GM21515 (cell line): ENCODE results near the gene FGF19.

Source experiments
- ATAC-seq: cut with Tn5 transposase; IDR thresholded peaks from one replicate; pipeline ENCODE4 v1.9.1; 2021; ENCODE audit not compliant: unreplicated experiment

FGF19 gene

DNA sequence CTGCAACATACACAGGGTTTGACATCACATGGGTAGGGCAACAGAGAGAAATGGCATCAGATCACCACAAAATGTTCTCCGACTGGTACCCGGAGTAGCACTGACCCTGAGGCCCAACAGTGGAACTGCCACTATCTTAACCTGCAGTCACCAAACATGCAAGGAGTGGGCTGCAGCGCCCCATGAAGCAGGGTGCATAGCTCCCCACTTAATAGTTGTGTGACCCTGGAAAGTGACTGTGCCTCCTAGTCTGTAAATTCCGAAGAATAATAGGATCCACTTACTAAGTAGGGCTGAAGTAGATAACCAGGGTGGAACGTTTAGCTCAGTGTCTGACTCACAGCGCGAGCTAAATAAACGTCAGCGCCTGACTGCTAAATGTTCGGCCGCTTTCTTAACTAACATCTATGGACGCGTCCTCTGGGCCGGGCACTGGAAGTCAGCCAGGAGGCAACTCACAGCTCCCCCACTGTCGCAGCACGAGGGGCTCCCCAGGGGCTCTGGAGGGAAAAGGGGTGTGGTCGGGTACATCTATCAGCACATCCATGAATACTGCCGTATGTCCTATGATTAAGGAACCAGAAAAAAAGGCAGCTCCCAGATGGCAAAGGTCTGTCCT, 29.4 kb downstream of the FGF19 start:
- ATAC-seq, result no peak

DNA sequence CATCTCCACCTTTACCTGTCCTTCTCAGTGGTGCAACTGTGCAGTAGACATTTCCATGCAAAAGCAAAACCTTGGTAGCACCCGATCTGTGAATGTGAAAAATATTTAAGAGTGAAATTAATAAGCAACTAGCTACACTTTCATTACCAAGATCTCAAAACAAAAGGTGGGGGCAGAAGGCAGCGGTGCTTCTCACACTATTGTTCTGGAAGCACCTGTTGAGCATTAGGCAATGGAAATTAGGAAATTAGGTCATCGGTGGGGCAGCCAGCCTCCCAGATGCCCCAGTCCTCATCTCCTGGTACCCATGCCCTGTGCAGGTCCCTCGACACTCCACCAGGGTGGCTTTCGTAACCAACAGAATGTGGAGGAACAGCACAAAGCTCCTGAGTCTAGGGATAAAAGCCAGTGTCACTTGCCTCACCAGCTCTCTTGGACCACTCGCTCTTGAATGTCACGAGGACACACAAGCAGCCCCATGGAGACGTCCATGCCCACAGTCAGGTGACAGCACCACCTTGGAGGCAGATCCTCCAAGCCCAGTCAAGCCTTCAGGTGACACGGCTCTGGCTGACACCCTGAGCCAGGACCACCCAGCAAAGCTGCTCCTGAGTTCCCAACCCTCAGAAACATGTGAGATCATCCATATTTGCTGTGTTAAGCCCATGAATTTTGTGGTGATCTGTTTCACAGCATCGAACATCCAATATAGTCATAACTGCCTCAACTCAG, 31.9 kb downstream of the FGF19 start:
- no peak for ATAC-seq

DNA sequence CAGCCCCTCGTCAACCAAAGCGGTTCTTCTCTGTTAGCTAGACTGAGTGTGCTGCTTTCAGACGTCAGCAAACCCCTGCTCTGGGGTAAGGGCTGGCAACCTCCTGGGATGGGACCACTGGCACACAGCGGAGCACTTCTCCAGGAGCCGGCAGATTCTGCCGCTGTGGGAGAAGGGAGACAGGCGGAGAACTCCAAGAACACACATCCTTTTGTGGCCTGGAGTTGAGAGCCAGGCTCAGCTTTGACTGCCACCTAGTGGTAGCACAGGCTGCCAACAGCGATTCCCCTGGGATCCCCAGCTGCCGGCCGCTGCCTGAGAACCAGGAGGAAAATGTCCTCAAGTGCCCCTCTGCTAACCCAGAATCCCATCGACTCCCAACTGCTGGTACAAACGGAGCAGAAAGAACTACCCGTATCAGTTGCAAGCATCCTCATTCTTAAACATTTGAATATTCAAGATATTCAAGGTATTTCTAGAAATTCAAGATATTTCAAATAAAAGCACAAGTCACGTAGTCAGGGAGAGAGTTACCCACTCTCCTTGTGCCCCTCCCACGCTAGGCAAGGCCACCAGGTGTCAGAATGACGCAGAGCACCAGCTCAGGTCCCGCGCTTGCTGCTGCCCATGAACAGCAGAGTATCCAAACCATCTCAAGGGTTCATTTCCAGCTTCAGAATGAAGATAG, 33.5 kb downstream of the FGF19 start:
- no peak for ATAC-seq

DNA sequence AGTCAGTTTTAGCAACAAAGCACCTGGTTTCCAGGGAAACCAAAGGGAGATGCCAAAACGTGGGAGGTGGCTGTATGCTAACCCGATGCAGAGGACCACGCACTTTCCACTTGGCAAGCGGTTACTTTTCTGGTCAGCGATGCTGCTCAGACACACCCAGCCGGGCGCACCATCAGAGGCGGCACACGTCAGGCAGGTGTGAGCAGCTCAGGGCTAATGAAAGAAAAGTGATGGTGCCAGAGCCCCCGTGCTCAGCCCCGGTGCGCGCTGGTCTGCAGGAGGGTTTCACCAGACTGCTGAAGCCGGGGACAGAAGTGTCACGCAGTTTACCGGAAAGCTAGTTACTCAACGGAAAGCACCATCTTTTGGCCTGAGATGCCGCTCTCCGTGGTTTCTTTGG, 34.3 kb downstream of the FGF19 start:
- ATAC-seq, result no peak

DNA sequence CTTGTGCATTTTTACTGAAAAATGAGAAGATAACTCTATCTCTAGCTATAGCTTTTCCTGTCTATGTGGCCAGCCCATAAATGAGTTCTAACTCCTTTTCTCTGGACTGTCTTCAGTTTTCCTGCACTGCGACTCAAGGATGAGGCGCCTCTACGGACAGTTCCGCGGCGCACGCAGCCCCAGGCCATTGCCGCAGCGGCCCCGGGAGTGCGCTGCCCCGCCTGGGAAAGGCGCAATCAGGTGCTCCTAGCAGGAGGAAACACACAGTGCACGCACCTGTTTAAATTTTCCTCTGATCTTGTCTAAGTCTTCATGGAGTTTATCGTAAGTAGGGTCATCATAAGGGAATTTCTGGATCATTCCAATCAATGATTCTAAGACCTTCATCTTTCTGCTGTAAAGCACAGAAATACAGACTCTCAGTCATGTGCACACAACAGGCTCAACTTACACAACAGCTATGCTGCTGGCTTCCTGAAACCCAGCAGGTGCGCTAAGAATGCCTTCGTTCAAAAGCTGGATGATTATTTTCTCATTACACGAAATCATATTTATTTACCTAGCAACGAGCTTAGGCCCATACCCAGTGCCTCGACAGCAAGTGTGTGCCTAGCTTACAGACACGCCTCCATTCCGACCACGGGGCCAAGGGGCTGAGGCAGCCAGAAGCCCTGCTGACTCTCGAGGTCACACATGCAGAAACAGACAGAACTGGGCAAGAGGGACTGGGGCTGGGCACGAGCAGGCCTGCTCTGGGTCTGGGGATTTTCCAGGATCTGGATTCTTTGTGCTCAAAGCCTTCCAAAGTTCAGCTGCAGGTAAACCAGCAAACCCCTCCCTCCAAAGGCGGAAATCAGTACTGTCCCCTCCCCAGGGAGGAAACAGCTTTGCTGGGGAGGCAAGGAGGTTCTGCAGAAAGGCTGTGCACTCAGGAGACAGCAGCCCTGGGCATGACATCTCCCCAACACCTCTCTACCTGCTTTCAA, 35.9 kb downstream of the FGF19 start:
- ATAC-seq, result no peak

DNA sequence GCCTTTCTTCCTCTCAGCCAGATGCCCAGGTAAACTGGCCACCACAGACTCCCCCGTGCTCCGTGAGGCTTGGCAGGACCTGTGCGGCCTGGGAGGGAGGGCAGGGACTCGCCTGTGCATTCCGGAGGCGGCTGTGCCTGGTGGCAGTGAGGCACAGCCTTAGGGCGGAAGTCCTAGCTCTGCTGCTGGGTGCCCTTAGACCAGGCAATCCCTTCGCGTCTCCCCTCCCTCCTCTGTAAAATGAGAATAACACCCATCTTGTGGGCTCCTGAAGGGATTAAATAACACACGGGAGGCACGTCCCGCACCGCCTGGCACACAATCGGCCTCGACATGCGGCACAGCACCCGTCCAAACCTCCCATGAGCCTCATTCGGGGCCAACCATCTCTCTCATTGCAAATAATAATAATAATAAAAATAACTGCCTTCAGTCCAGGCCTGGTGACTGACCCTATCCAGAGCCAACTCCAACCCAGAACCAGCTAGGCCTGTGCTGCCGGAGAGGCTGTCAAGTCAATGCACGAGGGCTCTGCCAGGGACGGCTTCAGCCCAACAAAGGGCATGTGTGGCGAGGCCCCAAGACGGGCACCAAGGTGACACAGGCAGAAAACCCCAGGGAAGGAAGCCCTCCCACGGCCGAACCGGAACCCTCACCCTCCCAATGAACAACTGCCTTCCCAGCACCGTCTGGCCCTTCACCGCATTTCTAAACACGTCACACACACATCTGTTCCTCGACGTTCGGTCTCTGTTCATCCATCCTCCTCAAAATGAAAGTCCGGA, 36.9 kb downstream of the FGF19 start:
- ATAC-seq, result no peak

DNA sequence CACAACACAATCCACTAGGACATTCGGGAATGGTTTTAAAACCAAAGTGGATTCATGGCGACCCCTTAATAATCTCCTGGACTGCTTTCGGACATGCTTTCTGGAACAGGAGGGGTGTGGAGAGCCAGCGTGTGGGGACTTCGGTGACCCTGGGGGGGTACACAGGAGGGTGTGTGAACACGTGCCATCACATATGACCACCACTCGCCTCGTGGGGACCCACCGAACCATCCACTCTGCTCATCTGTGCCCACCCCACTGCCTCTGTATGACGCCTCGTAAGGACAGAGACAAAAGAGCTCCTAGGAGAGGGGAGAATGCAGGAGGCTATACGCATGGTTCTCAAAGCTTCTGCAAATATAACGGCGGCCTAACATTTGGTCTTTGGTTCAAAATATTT, 37.6 kb downstream of the FGF19 start:
- no peak for ATAC-seq

DNA sequence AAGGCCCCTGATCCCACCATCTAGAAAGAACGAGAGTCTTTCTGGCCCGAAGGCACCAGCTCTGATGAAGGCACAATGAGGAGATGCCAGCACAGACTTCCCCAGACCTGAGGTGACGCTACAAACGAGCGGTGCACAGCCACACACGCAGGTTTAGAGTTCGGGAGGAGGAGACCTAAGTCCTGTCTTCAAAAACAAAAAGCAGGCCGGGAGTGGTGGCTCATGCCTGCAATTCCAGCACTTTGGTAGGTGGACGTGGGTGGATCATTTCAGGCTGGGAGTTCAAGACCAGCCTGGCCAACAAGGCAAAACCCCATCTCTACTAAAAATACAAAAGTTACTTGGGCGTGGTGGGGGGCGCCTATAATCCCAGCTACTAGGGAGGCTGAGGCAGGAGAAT, 38.2 kb downstream of the FGF19 start:
- ATAC-seq, result no peak

DNA sequence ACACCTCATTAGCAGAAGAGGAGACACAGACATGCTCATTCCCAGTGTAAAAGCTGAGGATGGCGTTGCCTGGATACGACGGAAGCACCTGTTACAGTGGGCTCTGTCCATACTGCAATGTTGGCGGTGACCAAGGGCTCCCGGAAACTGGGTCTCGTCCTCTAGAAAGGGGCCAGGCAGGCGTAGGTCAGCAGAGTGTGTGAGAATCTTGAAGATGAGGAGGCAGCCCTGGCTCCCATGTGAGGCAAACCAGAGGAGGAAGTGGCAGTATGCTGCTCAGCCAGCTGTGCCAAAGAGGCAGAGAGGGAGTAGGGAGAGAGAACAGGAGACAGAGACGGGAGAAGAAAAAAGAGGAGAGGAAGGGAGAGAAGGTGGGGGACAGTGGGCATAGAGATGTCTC, 38.9 kb downstream of the FGF19 start:
- ATAC-seq, result no peak

DNA sequence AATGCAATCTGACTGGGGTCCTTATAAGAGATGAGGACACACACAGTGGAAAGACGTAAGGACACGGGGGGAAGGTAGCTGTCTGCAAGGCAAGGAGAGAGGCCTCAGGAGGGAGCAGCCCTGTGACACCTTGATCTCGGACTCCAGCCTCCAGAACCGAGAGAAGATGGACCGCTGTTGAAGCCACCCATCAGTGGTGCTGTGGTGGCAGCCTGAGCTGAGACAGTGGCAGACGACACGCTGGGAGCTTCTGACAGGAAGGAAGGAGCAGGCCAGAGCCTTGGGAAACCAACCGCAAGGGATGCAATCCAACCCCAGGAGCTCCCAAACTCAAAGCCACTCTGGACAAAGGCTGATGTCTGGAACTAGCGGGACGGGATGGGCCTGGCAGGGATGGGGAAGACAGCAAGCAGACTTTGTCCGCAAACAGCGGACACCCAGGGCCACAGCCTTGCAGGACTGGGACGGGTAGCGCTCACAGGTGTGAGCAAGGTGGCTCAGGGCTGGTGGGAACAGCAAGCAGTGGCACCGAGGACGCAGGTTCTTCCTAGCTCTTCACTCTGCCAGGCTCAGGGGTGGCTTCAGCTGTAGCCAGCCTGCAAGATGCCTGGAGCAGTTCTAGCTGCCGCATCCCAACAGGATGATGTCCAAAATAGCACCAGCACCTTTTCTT, 39.6 kb downstream of the FGF19 start:
- no peak for ATAC-seq

DNA sequence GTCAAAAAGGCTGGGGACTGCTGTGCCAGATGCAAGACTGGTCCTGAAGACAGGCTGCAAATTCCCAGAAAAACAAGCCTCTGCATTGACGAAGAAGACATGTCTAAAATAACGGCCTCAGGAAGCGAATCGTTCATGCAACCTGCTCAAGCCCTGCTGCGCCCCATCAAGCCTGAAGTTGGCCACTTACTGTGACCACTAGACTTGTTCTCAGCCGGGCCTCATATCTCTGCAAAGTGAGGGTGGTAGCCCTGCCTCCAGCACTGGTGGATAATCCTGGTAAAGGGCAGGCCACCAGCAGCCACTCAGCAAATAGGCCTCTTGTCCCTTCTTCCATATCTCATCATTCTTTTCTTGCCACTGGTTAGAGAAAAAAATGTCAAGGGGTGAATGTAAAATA, 40.5 kb downstream of the FGF19 start:
- ATAC-seq, result no peak

DNA sequence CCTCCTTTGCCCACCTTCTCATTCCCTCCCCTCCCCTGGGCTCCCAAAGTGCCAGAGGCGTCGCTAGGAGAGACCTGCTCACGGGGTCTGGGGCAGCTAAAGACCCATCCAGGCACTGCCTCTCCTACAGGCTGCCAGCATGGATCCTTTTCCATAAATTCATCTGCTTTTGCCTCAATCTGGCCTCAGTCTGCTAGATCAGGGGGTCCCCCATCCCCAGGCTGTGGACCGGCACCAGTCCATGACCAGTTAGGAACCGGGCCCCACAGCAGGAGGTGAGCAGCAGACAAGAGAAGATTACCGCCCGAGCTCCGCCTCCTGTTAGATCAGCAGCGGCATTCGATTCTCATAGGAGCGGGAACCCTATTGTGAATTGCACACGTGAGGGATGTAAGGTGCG, 41.0 kb downstream of the FGF19 start:
- no peak for ATAC-seq

DNA sequence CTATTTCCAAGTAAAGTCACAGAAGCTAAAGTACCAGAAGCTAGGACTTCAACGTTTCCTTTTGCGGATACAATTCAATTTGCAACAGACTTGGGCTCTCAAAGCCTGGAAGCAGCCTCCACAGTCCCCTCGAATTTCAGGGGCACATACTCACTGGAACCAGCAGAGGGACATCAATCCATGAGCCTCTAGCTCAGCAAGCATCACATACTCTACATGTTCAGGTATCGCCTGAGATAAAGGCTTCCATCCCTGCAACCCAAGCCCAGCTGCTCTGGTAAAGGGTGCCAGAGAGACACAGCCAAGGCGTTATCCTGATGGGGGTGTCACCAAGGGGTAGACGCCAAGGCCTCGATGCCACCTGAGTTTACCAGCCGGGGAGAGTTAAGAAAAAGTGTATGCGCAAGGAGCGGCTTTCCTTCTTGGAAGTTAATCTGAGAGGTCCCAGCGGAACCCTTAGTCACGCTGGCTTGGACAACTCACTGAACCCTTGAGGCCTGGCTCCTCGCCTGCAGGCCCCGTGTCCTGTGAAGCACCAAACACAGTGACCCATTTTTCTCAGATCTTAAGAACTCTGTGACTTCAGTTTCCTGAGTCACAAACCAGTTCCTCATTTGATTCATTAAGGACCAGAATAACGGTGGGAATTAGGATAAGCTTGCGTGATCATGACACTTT, 41.7 kb downstream of the FGF19 start:
- ATAC-seq, result no peak

DNA sequence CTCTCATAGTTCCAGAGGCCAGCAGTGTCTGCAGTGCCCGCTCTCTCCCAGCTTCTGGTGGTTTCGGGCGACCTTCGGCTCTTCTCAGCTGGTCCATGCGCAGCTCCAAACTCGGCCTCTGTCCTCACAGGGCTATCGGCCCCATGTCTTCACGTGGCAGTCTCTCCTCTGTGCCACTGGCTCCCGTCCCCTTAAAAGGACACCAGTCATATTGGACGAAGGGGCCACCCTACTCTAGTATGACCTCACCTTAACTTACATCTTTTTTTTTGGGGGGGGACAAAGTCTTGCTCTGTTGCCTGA, 42.5 kb downstream of the FGF19 start:
- no peak for ATAC-seq

DNA sequence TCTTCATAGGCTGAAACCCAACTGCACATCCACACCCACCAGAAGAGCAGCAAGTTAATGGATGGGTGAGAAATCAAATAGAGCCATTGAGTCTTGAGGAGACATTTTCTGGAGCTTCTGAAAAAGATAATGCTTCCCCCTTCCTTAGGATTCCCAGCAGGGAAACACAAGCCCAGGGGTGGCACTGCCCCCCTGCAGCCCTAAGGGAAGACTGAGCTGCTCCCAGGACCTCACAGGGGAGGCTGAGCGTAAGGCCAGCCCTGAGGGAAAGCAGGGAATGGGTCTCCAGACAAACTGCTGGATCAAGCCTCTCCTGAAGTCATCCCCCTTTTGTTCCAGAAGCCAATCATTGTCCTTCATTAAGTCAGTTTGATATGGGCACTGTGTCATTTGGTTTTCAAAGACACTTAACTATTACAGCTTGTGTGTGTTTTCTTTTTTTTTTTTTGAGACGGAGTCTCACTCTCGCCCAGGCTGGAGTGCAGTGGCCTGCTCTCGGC, 43.8 kb downstream of the FGF19 start:
- no peak for ATAC-seq

DNA sequence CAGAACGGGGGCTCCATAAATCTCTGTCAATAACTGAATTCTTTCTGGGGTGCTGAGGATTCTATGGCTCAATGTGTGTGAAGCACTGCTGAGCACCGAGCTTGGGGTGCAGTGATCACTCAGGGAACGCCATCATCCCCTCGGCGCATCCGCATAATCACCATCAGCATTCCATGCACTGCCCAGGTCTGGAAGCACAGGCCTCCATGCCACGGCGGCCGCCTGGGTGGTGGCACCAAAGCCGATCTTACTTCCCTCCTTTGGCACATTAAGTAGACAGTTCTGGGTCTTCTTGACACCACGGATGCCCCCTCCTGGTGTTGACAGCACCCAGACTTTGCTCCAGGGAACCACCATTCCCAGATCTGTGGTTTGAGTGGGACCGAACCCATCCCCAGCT, 44.2 kb downstream of the FGF19 start:
- no peak for ATAC-seq

DNA sequence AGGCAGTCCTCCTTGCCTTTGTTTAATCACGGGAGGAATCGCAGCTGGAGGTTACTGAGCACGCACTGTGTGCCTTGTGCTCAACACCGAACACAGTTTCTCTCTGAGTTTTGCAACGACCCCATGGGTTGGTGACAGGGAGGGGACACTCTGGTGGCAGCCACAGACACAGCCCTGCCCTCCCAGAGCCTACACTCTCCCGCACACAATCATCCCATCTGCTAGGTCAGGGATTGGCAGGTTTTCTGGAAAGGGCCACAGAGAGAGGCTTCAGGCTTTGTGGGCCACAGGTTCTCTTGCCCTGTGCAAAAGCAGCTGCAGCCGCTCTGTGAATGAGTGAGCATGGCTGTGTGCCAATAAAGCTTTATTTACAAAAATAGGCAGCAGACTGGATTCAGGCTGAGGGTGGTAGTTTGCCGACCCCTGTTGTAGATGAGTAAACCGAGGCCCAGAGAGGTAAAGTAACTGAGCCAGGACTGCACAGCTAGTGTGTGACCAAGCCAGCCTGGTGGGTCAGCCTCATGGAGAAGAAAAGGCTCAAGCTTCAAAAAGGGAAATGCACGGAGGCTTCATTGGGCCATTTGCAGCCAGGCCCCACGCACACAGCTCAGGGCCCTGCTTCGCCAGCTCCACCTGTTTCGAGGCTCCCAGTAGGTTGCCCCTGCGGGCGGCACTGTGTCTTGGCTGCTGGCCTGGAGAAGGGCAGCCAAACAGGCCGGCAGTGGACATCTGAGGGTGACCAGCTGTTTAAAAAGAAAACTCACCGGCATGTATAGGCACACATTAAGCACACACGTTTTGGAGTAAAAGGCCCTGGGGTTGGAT, 45.0 kb downstream of the FGF19 start:
- no peak for ATAC-seq

DNA sequence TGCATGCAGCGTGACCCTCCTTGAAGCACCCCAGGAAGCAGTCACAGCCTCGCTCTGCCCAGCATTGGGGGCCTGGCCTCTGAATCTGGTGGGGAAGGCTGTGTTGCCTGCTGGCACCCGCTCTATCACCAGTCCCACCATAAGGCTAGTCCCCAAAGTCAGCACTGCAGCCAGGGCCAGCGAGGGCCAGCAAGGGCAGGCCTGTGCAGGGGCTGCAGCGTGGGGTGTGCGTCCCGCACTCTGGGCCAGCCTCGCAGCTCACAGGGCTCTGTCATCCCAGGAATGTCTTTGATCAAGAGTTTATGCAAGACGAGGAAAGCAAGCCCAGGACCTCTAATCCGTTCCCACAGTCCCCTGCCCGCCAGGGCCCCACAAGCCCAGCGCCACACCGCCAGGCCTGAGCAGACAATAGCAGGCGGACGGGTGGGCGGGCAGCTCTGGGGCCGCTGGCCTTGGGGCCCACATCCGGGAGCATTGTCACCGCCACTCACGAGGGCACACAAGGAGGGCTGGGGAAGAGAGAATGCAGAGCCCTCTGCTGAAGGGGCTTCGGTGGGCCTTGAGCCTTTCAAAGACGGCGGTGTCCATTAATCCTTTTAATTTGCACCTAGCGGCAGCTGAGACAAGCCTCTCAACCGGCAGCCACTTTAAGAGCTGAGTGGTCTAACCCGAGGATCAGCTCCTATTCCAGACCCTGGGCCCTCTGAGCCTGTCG, 45.8 kb downstream of the FGF19 start:
- ATAC-seq, result no peak
